Thyroid gland (tissue), 4 donors: ENCODE data around the gene CLVS2. TPM values are rescaled to one million over a fixed set of nuclear protein-coding genes. Genes with fewer than 3 reads are reported as not detected.

Source experiments
- DNase-seq, 2 donors: peaks; one replicate each; pipeline ENCODE4 v3.0.0-alpha.2; 2019
- H3K27ac ChIP-seq, 3 donors: fragments of 200-600 bp; sonication (generic); 1 replicate in 2 of 3; 2 replicates in 1 of 3; pipeline ENCODE4 v1.5.1; 2016 to 2019; ENCODE audit warnings: mild to moderate bottlenecking in 1 of 3, moderate library complexity in 1 of 3
- H3K27me3 ChIP-seq: fragments of 200-600 bp; sonication (generic); one replicate; pipeline ENCODE4 v1.5.1; 2019
- H3K36me3 ChIP-seq, 2 donors: fragments of 200-600 bp; sonication (generic); one replicate each; pipeline ENCODE4 v1.5.1; 2016 to 2019
- H3K4me1 ChIP-seq, 2 donors: fragments of 200-600 bp; sonication (generic); one replicate each; pipeline ENCODE4 v1.5.1; 2017 to 2019
- H3K4me3 ChIP-seq, 3 donors: fragments of 200-600 bp; sonication (generic); replicated peaks in 1 of 3; 1 replicate in 2 of 3; 2 replicates in 1 of 3; pipeline ENCODE4 v1.5.1; 2016; ENCODE audit warnings: mild to moderate bottlenecking in 1 of 3
- H3K9me3 ChIP-seq: fragments of 200-600 bp; sonication (generic); one replicate; pipeline ENCODE4 v1.5.1; 2017
- POLR2A ChIP-seq, 2 donors: fragments of 450-650 bp; IDR thresholded peaks; one replicate each; pipeline ENCODE4 v1.6.1; 2017; ENCODE audit warnings: antibody characterized with exemption in 2 of 2, mild to moderate bottlenecking in 2 of 2, moderate library complexity in 1 of 2
- WGBS, 2 donors: methylation state at CpG; one replicate each; pipeline ENCODE4 v1.1.5; 2017; 5-methylcytosine and 5-hydroxymethylcytosine counted together
- intact Hi-C: fragments of 100-400 bp; cut with DNase I; formaldehyde crosslinking; loops from one replicate; pipeline ENCODE4 v1.15.1; 2023
- total RNA-seq, 4 donors: library from RNA; depleted of rRNA; stranded (reverse); fragments of >200 nt; gene quantifications; one replicate each; pipeline ENCODE4 v1.2.3, GENCODE V29; 2016
- TF ChIP-seq, protein P1 (sequence below), 6 experiments: fragments of 200-600 bp in 3 of 6; fragments of 450-650 bp in 3 of 6; sonication (generic) in 3 of 6; IDR thresholded peaks; one replicate each; pipeline ENCODE4 v1.5.1; 2016 to 2019; ENCODE audit warnings: antibody characterized with exemption in 6 of 6, mild to moderate bottlenecking in 2 of 6, inconsistent platforms in 1 of 6, moderate library complexity in 1 of 6

CLVS2 gene
- total RNA-seq, 4 donors from 2014 or later: not detected

DNA sequence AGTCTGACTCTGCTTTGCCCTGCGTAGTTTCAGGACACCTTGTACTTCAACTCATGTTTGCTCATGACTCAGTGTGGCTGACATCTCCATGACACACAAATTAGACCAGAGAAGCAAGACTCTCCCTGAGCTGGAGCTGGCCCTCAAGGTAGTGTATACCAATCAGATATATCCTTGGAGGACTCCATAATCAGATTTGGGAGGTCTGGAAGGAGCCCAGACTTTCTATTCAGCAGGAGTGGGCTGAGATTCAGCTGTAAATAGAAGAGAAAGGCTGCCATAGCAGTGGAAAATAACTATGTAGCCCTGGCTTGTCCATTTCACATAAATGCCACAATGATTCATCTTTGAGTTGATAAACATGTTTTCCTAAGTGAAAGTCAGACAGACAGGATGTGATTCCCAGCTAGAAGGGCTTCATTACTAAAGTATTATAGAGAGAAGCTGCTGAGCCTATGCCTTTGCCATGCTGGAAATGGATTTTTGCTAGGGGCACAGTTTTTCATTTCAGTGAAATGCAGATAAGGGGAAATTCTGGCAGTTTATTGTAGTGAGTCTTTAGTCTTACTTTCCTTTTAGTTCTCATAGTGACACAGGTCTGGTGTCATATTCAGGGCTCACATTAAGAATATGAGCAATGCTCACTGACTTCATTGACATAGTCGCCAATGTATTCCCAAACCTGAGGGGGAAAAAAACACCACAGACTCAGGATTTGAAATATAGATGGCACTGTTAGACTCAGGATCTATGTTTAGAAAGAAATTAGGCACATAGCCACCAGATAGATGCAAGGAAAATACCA lies 95.3 kb downstream of the CLVS2 start:
- intact Hi-C loops: no loop called here
- Histone ChIP-seq H3K9me3 (no peaks in the 10 kb centered on the region), H3K4me3 (no peak overlapping the region), H3K27me3 (no peaks in the 10 kb centered on the region), H3K4me1 (no peaks in the 10 kb centered on the region), H3K36me3 (no peaks in the 10 kb centered on the region), H3K27ac (no peak overlapping the region)
- no peak for DNase-seq
- WGBS, 2 donors: 88 to 93% methylated on average over 2 of the region's 2 CpGs
- TF ChIP-seq, protein P1, sequence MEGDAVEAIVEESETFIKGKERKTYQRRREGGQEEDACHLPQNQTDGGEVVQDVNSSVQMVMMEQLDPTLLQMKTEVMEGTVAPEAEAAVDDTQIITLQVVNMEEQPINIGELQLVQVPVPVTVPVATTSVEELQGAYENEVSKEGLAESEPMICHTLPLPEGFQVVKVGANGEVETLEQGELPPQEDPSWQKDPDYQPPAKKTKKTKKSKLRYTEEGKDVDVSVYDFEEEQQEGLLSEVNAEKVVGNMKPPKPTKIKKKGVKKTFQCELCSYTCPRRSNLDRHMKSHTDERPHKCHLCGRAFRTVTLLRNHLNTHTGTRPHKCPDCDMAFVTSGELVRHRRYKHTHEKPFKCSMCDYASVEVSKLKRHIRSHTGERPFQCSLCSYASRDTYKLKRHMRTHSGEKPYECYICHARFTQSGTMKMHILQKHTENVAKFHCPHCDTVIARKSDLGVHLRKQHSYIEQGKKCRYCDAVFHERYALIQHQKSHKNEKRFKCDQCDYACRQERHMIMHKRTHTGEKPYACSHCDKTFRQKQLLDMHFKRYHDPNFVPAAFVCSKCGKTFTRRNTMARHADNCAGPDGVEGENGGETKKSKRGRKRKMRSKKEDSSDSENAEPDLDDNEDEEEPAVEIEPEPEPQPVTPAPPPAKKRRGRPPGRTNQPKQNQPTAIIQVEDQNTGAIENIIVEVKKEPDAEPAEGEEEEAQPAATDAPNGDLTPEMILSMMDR (IDR thresholded peaks at IDR 0.05): no peak
- TF ChIP-seq POLR2A (IDR thresholded peaks at IDR 0.05): no peak

DNA sequence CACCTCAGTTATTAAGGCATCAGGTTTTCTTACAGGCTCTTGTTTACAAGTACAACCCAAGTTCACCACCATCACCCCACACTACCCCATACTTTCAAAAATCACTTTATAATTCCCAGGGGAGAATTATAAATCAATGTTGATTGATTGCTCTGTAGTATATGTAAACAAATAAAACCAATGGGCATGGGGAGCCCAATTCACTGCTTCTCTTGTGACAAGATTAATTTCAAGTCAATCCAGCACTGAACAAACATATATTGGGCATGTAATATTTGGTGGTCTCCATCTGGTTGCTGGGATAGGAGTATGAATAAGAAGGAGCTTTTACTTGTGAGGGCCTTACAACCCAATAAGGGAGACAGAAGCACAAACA lies 95.8 kb downstream of the CLVS2 start:
- Histone ChIP-seq H3K27me3 (no peaks in the 10 kb centered on the region), H3K4me3 (no peak overlapping the region), H3K27ac (no peak overlapping the region), H3K36me3 (no peaks in the 10 kb centered on the region), H3K9me3 (no peaks in the 10 kb centered on the region), H3K4me1 (no peaks in the 10 kb centered on the region)
- intact Hi-C loops: no loop called here
- DNase-seq: no peak
- no peak for TF ChIP-seq POLR2A (IDR thresholded peaks at IDR 0.05)
- TF ChIP-seq, protein P1 (IDR thresholded peaks at IDR 0.05): no peak

DNA sequence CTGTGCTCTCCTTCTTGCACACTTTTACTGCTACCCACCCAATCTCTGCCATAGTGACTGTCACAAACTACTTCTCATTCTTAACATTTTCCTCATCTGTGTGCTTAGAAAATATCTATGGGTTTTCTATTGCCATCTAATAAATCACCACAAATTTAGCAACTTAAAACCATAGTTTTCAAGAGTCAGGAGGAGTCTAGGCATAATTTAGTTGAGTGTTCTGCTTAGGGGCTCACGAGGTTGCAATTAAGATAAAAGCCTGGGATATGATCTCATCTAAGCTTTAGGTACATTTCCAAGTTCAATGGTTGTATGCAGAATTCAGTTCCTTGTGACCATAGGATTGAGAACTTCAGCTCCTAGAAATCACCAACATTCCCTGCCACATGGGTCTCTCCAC lies 98.8 kb downstream of the CLVS2 start:
- Histone ChIP-seq H3K27me3 (no peaks in the 10 kb centered on the region), H3K9me3 (no peaks in the 10 kb centered on the region), H3K27ac (no peak overlapping the region), H3K4me1 (no peaks in the 10 kb centered on the region), H3K4me3 (no peak overlapping the region), H3K36me3 (no peaks in the 10 kb centered on the region)
- whole genome bisulfite sequencing, 2 donors: 70 to 73% methylated on average over 1 of the region's 1 CpG
- intact Hi-C loops: no loop called here
- TF ChIP-seq, protein P1 (IDR thresholded peaks at IDR 0.05): no peak
- TF ChIP-seq POLR2A (IDR thresholded peaks at IDR 0.05): no peak
- DNase-seq: no peak

DNA sequence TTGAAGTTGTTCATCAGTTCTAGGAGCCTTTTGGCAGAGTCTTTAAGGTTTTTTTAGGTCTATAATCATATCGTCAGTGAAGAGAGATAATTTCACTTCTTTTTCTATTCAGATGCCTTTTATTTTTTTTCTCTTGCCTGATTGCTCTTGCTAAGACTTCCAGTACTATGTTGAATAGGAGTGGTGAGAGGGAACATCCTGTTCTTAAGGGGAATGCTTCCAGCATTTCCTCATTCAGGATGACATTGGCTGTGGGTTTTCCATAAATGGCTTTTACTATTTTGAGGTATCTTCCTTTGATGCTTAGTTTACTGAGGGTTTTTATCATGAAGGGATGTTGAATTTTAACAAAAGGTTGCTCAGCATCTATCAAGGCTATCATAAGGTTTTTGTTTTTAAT lies 109.5 kb downstream of the CLVS2 start:
- Histone ChIP-seq H3K36me3 (no peaks in the 10 kb centered on the region), H3K27me3 (no peaks in the 10 kb centered on the region), H3K27ac (no peak overlapping the region), H3K4me3 (no peak overlapping the region), H3K9me3 (no peaks in the 10 kb centered on the region), H3K4me1 (no peaks in the 10 kb centered on the region)
- 69 to 72% methylated on average over 1 of the region's 1 CpG for WGBS, 2 donors
- intact Hi-C loops: no loop called here
- DNase-seq: no peak
- no peak for TF ChIP-seq POLR2A (IDR thresholded peaks at IDR 0.05)
- TF ChIP-seq, protein P1 (IDR thresholded peaks at IDR 0.05): no peak

DNA sequence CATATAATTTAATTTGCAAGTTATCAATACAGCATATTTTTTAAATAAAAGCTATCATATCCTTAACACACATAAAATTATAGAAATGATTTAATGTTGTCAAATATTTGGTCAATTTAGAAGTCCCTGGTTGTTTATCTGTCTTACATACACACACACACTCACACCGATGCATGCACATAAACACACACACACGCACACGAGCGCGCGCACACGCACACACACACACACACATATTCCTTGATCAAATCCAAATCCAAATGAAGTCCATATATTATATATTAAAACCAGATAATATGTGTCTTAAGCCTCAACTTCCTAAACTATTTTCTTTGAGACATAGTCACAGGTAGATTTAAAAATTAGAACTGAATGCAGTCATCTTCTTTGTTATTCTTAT lies 120.3 kb downstream of the CLVS2 start:
- Histone ChIP-seq H3K27ac (no peak overlapping the region), H3K9me3 (no peaks in the 10 kb centered on the region), H3K4me1 (no peaks in the 10 kb centered on the region), H3K27me3 (no peaks in the 10 kb centered on the region), H3K4me3 (no peak overlapping the region), H3K36me3 (no peaks in the 10 kb centered on the region)
- intact Hi-C loops: no loop called here
- DNase-seq: no peak
- TF ChIP-seq, protein P1 (IDR thresholded peaks at IDR 0.05): no peak
- TF ChIP-seq POLR2A (IDR thresholded peaks at IDR 0.05): no peak
- WGBS, 2 donors: 93 to 96% methylated on average over 7 of the region's 7 CpGs
